Vagina (tissue), 2 donors: ENCODE results near the gene OR2AT4.

Experiments used
- POLR2A ChIP-seq, 2 donors: fragments of 450-650 bp; IDR thresholded peaks; one replicate each; pipeline ENCODE4 v1.6.1; 2017; ENCODE audit warnings: antibody characterized with exemption in 2 of 2, mild to moderate bottlenecking in 2 of 2, moderate library complexity in 2 of 2
- TF ChIP-seq, protein P1 (sequence below), 3 experiments: fragments of 450-650 bp in 2 of 3; fragments of 200-600 bp in 1 of 3; sonication (generic) in 1 of 3; IDR thresholded peaks; one replicate each; pipeline ENCODE4 v1.5.1; 2017 to 2019; ENCODE audit warnings: antibody characterized with exemption in 3 of 3, mild to moderate bottlenecking in 2 of 3, moderate library complexity in 2 of 3

DNA sequence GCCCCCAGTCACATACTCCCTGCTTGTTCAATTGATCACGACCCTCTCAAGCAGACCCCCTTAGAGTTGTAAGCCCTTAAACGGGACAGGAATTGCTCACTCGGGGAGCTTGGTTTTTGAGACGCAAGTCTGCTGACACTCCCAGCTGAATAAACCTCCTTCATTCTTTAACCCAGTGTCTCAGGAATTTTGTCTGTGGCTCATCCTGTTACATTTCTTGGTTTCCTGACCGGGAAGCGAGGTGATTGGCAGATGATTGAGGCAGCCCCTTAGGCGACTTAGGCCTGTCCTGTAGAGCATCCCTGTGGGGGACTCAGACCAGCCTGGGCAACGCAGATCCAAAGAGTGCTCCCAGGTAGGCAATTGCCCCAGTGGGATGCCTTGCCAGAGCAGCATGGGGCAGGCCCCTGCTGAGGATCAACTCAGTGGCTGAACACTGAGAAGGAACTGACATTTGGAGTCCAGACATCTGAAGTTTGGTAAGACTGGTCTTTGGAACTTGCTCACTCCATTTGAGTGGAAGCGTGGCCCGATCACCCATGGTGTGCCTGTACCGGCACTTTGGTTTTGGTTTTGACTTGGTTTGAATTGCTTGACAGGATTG lies 56.4 kb downstream of the OR2AT4 start:
- TF ChIP-seq, protein P1, sequence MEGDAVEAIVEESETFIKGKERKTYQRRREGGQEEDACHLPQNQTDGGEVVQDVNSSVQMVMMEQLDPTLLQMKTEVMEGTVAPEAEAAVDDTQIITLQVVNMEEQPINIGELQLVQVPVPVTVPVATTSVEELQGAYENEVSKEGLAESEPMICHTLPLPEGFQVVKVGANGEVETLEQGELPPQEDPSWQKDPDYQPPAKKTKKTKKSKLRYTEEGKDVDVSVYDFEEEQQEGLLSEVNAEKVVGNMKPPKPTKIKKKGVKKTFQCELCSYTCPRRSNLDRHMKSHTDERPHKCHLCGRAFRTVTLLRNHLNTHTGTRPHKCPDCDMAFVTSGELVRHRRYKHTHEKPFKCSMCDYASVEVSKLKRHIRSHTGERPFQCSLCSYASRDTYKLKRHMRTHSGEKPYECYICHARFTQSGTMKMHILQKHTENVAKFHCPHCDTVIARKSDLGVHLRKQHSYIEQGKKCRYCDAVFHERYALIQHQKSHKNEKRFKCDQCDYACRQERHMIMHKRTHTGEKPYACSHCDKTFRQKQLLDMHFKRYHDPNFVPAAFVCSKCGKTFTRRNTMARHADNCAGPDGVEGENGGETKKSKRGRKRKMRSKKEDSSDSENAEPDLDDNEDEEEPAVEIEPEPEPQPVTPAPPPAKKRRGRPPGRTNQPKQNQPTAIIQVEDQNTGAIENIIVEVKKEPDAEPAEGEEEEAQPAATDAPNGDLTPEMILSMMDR (IDR thresholded peaks at IDR 0.05) = no peak
- TF ChIP-seq POLR2A (IDR thresholded peaks at IDR 0.05) = no peak
